NCI-H146 treated with DMSO at 0.1 percent for 48 hours (cell line): ENCODE data around the gene RWDD3.

Source experiments
- DNase-seq: peaks from one replicate; lab custom pipeline; 2025; ENCODE audit not compliant: unreplicated experiment; lab: John Stamatoyannopoulos, UW

The RWDD3 gene, protein sequence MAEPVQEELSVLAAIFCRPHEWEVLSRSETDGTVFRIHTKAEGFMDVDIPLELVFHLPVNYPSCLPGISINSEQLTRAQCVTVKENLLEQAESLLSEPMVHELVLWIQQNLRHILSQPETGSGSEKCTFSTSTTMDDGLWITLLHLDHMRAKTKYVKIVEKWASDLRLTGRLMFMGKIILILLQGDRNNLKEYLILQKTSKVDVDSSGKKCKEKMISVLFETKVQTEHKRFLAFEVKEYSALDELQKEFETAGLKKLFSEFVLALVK

DNA sequence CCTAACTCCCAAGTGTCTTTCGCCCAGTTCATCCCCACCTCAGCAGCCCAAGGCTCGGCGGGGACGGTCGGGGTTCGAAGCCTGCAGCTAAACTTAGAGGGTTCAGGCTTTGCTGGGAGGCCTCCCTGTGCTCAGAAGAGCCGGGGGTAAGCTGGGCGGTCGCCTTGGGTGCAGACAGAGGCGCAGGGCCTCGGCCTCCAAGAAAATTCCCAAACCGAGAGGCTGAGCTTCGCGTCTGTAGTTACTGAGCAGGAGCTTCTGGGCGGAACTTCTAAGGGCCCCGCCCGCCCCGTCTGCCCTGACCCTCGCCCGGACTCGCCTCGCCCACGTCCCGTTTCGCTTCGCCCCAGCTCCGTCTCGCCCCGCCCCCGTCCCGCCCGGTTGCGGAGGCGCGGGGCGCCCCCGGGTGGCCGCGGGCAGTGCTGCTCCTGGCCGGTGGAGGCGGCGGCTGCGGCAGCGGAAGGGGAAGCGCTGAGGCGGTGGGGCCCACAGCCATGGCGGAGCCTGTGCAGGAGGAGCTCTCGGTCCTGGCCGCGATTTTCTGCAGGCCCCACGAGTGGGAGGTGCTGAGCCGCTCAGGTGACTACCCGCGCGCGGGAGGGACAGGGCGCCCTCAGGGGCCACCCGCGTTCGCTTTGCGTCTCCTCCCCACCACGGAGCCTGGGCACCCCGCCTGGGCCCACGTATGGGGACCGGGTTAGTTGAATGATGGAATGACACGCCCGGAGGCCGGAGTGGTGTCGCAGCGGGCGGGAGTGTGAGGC lies at the start of gene RWDD3:
Gene RWDD3 (plus strand): TSS at position 474 of the 764 bp plus-strand sequence. CDS start 21 bp downstream, at position 495.
- peak; percentile 50 for DNase-seq

DNA sequence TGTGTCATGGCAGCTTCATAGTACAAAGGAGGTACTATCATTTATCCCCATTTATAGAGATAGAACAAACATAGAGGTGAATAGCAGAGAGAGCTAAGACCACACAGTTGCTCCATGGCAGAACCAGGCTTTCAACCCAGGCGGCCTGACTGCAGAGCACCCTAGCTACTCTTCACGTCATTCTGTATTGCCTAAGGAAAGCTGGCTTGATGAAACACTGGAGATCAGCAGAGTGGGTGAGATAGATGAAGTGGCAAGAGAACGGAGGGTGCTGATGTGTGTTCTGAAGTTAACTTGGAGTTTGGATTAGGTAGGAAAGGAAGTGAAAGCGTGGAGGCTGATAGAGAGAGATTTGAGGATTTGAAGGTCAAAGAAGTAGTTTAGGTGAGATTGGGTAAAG lies 47.9 kb upstream of the RWDD3 start:
- no peak for DNase-seq

DNA sequence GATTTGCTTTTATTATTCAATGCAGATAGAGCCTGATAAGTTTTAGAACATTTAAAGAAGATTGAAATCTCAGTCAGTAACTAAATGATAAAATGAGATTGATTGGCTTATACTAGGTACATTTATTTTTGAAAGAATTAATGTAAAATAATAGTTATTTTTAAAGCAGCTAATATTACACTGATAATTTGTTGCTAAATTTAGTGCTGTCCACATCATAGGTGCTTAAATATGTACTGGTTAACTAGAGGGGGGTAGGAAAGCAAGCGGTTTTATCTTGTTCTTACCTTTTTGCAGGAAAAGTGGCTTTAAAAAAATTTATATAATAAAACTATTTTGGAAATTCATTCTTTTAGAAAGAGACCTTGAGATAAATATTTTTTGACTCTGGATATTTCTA lies 40.4 kb upstream of the RWDD3 start:
- DNase-seq = no peak

DNA sequence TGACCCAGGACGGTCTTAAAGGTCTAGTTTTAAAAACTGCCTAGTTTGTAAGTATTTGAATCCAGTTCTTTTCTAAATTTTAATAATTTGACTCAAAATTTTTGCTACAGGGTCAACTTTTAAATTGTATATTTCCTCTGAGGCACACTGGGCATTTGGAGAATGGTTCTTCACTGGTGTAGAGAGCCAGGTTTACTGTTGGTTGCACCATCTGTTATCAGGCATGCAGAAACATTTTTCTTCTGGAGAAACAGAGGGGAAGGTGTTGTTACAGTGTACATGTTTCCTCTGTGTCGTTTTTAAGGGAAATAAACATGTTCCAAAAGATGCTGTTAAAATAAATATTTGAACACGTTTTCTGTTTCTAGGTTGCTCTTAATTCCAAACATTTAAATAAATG lies 39.0 kb upstream of the RWDD3 start:
- no peak for DNase-seq

DNA sequence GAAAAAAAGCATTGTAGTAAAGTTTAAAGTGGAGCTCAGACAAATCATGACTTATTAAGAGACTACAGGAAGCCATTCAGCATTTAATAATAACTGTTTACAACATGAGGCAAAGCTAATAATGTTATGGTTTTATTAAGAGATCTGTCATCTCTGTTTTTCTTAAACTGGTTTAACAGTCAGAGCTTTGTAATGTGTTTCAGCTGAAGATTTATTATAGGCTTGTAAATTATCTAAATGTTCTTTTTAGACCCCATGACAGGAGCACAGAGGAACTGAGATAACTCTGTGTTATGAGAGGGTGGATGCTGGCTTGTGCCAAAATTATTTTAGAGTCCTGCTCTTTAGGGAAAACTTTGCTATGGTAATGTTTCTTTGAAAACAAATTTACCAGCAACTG lies 38.0 kb upstream of the RWDD3 start:
- no peak for DNase-seq

DNA sequence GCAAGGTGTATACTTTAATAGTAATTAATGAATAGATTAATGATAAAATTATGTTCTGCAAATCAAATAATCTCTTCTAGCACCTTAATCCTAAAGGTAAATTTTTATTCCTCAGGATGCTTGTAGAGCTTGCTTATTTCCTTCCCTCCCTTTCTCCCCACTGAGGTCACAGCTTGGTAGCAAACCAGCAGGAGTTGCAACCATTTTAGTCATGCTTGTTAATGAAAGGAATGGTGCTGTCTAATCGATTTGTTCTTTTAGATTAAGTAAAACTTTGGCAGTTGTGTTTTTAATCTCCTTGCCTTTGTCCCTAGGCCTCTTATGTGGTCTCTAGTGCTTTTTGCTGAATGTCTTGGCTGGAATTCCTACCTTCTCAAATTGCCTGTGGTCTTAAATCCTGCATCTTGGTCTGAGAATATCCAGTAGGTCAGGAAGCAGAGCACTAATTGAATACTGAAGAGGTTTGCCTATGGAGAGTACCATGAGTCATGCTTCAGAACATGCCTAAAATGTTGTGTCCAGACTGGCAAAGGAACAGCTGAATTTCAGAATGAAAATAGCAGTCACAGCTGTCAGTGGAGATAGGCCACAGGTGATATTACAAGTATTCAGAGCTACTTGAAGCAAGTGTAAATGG lies 36.3 kb upstream of the RWDD3 start:
- DNase-seq = no peak

DNA sequence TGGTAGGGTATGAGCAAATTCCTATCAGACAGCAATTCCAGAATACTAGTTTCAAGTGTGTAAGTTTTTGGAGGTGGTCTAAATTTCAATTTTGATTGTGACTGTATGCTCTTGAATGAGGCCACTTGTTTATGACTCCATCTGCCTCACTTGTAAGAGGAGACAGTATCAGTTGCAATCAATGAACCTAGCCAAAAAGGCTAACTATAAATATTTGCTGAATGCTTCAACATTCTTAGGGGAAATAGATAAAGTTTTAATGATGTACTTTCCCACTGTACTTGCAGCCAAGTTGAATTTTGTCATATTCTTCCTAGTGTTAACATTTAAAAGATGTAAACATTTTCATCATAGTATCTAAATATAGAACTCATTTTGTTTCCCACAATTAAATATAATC lies 32.1 kb upstream of the RWDD3 start:
- DNase-seq = no peak

DNA sequence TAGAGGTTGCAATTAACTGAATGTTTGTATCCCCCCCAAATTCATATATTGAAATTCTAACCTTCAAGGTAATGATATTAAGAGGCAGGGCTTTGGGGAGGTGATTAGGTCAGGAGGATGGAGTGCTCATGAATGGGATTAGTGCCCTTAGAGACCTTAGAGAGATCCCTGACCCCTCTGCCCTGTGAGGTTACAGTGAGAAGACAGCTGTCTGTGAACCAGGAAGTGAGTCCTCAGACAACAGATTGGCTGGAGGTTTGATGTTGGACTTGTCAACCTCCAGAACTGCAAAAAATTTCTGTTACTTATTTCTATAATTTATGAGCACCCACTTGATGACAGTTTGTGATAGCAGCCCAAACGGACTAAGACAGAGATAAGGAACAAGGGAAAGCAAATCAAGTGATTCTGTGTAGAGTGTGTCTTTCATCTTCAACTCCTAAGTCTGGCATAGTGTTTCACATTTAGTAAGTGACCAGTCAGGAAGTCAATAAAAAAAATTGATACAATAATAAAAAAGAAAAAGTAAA lies 30.0 kb upstream of the RWDD3 start:
- DNase-seq = no peak

DNA sequence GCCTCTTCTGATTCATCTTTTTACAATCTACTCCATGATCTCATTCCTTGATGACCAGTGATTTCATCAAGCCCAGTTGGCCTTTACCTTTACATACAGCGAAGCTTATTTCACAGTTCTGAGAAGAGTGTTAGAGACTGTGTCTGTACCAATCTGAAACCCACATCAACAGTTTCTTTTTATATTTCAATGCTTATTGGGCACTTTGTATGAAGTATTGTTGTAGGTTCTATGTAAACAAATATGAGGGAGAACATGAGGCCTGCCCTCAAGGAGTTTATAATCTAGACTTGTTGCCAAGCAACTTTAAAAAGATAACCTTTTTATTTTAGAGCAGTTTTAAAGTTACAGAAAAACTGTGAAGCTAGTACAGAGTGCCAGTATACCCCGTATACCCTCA lies 27.5 kb upstream of the RWDD3 start:
- DNase-seq = no peak

DNA sequence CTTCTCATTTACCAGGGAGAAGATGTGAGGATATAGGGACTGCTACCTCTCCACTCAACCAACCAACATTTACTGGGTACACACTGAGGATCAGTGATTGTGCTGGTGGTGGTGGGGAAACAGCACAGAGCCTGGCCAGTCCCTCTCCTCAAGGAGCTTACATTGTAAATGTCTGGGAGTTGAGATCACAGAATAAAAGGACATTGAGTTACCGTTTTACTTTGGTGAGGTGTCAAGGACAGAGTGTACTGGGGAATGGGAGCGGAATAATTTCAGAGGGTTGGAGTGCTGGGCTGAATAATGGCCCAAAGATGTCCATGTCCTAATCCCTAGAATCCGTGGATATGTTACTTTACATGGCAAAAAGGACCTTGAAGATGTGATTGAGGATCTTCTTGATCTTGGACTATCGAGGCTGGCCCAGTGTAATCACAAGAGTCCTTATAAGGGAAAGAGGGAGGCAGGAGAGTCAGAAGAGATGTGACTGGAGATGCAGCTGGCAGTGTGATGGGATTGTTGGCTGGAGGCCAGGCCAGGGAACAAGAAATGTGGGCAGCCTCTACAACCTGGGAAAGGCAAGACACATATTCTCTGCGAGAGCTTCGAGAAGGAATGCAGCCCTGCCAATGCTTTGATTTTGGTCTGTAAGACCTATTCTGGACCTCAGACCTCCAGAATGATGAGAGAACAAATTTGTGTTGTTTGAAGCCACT lies 26.6 kb upstream of the RWDD3 start:
- DNase-seq = no peak

DNA sequence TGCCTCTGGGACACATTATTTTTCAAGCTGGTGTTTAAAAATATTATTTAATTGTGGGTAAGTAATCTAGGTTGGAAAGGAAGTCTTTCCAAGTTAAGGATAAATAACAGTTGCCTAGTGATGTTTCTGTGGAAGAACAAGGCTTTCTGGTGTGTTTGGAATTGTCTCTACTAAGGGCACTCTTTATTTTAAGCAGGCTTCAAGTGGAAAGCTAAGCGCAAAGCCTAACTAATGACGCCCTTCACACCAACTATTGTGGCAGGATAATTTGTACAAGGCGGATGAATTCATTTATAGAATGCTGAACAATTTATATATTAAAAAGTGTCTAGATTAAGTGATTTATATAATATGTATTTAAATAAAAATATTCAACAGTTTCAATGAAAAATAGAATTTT lies 25.1 kb upstream of the RWDD3 start:
- DNase-seq = no peak

DNA sequence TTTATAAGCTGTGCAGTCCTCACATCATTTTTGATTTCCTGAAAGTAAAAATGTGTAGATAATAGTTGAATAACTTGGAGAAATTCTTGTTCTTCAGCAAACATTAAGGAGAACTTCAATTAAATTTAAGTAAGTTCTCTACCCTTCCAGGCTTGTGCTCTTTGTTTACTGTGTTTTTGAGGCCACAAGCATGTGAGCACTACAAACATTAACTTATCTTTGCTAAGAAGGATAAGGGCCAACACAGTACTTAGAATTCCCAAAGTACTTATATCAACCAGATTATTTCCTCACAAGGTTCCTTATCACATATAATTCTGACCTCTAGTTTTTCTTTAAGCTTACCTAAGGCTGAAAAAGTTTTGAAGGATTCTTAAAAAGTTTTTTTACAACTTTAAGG lies 24.7 kb upstream of the RWDD3 start:
- no peak for DNase-seq

DNA sequence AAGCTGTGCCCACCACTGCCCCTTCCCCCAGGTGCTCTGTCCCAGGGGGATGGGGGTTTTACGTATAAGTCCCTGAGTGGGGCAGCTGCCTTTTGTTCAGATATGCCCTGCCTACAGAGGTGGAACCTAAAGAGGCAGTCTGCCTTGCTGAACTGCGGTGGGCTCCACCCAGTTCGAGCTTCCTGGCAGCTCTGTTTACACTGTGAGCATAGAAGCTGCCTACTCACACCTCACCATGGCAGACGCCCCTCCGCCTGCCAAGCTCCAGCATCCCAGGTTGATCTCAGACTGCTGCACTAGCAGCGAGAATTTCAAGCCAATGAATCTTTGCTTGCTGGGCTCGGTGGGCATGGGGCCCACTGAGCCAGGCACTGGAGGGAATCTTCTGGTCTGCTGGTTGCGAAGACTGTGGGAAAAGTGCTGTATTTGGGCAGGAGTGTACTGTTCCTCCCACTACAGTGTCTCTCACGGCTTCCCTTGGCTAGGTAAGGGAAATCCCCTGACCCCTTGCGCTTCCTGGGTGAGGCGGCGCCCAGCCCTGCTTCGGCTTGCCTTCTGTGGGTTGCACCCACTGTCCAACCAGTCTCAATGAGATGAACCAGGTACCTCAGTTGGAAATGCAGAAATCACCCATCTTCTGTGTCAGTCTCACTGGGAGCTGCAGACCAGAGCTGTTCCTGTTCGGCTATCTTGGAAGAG lies 17.6 kb upstream of the RWDD3 start:
- DNase-seq = no peak

DNA sequence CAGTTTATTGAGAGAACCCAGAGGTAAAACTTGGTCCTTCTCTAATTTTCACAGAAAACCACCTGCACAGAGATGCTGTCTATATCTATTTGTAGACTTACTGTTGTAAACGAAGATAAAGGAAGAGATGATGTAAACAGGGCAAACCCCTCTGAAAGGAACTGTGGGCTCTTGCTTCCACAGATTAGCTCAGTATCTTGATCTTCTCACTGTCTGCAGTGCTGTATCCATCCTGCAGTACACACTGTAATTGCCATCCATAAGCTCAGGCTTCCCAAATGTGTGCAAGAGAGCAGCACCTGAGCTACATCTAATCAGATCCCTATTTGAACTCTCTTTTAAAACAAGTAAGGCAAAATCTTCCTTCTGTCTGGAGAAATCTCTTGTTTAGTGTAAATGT lies 16.6 kb upstream of the RWDD3 start:
- no peak for DNase-seq

DNA sequence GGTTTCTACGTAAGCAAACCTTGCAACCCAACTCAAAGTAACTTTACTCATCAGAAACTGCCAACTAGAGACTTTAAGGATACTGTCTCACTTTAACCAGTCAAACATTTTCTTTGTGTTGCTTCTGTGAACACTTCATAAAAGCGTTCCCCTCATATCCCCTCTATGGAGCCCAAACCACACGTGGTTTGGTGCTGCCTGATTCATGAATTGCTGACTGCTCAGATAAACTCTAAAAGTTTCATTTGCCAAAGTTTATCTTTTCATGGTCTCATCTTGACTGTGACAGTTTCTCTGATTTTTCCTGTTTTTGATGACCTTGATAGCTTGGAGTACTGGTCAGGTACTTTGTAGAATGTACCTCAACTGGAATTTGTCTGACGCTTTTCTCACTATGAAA lies 14.6 kb upstream of the RWDD3 start:
- DNase-seq = no peak

DNA sequence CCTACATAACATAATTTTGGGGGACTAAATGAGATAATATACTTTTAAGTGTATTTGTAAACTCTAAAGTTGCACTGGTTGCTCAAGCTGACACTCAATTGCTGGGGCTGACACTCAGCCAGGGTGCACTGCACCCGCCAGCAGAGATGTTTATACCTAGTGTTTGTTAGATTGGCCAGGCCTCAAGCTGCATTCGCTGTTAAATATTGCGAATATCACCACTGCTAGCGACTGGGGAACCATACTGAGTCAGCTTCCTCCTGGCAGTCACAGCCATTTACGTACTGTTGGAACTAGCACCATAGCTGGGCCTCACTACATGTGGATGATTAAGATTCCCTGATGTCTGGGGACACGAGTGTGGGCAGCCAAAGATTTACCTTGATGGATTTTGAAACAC lies 12.7 kb upstream of the RWDD3 start:
- no peak for DNase-seq

DNA sequence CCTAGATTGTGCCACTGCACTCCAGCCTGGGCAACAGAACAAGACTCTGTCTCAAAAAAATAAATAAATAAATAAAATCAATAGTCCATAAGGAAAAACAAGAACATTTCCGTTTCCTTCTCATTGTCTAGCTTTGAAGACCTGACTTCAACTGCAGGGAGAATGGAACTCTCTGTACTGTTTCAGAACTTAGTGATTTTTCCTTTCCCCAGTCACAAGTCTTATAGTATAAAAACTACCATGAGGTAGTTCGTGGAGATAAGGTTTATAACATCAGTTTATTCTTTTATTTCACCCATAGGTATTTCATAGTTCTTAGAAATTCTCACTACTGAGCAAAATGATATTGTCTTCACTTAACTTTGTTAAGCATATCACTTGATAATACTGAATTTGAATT lies 11.4 kb upstream of the RWDD3 start:
- DNase-seq = no peak

DNA sequence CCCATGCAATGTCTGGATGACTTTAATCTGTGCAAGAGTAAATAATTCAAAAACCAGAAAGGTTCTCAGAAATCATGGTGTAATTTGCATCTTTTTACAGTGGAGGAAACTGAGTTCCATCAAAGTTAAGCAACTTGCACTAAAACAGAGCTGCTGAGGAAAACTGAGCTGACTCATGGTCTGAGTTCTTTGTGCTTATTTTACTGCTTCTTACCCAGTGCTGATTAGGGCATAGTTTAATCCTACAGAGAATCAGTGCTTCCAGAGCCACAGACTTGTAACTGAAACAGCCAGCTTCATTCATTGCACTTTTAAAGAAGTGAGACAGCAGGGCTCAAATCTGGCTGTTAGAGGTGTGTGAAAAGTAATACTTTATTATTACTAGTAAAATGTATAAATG lies 10.9 kb upstream of the RWDD3 start:
- DNase-seq = no peak

DNA sequence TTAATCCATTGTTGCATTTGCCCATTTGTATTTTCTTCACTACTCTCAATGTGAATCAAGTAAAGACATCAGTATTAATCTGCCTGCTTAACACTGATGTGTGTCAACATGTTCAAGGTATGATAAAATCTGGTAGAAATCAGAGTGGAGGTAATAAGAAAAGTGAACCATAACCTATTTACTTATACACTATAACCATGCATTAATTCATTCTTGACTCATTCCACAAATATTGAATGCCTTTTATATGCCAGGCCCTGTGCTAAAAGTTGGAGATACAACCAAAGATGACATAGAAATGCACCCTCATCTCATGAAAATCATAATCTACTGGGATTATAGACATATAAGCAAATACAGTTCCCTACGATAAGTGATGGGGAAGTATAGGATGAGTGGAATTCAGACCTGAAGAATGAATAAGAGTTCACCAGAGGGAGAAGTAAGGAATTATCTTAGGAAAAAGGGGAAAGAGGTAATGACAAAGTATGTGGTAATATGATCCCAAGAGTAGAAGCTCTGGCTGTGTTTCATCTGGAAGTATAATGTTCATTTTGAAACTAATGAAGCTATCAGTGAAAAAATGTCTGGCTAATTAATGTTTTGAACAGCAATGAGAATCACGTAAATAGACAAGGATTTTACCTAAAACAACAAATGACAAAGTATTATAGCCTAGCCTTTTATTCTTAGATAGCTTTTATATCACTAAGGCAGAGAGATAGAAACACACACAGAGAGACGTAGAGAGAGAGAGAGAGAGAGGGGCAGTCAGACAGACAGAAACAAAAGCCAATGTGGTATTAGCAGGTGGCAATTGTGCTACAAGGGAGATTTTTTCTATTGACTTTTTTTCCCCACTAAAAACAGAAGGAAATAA lies 7.0 kb upstream of the RWDD3 start:
- DNase-seq = no peak

DNA sequence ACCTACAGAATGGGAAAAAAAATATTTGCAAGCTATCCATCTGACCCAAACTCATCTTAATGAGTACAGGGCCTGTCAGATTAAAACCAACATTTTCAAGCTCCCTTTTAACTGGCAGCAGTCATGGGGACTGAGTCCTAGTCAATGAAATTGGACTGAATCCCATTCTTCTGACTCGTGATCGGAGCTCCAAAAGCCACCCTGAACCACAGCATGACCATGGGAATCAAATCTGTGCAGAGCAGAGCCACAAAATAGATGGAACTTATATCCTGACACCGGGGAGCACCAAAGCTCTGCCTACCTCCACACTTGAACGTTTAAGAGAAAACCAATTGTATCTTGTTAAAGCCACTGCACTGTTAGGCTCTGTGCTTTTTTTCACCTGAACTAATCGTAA lies 5.0 kb upstream of the RWDD3 start:
- DNase-seq = no peak
